Uterus (tissue), 4 donors: Measurements from ENCODE around the gene NOXO1. TPM values are rescaled to one million over a fixed set of nuclear protein-coding genes. Genes with fewer than 3 reads are reported as not detected.
"Not testable (repeated sequence)": the region's sequence is repeated elsewhere in the genome, so short reads cannot be mapped to it uniquely, and the experiment has no call there.

Experiments
- DNase-seq, 2 donors: peaks; one replicate each; pipeline ENCODE4 v3.0.0-alpha.2; 2019 to 2020
- H3K27ac ChIP-seq, 2 donors: fragments of 200-600 bp; sonication (generic); 1 replicate in 1 of 2; 2 replicates in 1 of 2; pipeline ENCODE4 v1.5.1; 2016 to 2018
- H3K27me3 ChIP-seq, 2 donors: fragments of 200-600 bp; sonication (generic); one replicate each; pipeline ENCODE4 v1.5.1; 2018 to 2019; ENCODE audit warnings: control low read depth in 1 of 2
- H3K36me3 ChIP-seq, 2 donors: fragments of 200-600 bp; sonication (generic); one replicate each; pipeline ENCODE4 v1.5.1; 2019; ENCODE audit warnings: control low read depth in 1 of 2
- H3K4me1 ChIP-seq, 2 donors: fragments of 200-600 bp; sonication (generic); one replicate each; pipeline ENCODE4 v1.5.1; 2018 to 2019; ENCODE audit warnings: control low read depth in 1 of 2
- H3K4me3 ChIP-seq, 2 donors: fragments of 200-600 bp; sonication (generic); 1 replicate in 1 of 2; 2 replicates in 1 of 2; pipeline ENCODE4 v1.5.1; 2018 to 2019; ENCODE audit warnings: mild to moderate bottlenecking in 1 of 2
- H3K9me3 ChIP-seq, 2 donors: fragments of 200-600 bp; sonication (generic); one replicate each; pipeline ENCODE4 v1.5.1; 2019; ENCODE audit warnings: control low read depth in 1 of 2
- CTCF ChIP-seq, 4 experiments: fragments of 200-600 bp in 2 of 4; fragments of 450-650 bp in 2 of 4; sonication (generic) in 2 of 4; IDR thresholded peaks; one replicate each; pipeline ENCODE4 v1.5.1; 2016 to 2019; ENCODE audit warnings: antibody characterized with exemption in 4 of 4, mild to moderate bottlenecking in 2 of 4, moderate library complexity in 1 of 4
- POLR2A ChIP-seq, 2 donors: fragments of 450-650 bp; IDR thresholded peaks; one replicate each; pipeline ENCODE4 v1.6.1; 2016; ENCODE audit warnings: antibody characterized with exemption in 2 of 2, mild to moderate bottlenecking in 1 of 2, moderate library complexity in 1 of 2
- intact Hi-C: fragments of 100-400 bp; cut with DNase I; formaldehyde crosslinking; loops from one replicate; pipeline ENCODE4 v1.15.1; 2023; ENCODE audit warnings: low total_unique reads
- total RNA-seq, 4 donors: library from RNA; depleted of rRNA in 3 of 4; stranded (reverse); fragments of >200 nt in 3 of 4; gene quantifications; one replicate each; pipeline versions ENCODE4 v1.1.0 to v1.2.4, GENCODE V29; 2014 to 2023
- donor health status: DM: yes; HTN: yes; CAD: no.

Gene NOXO1
- total RNA-seq, 4 donors from 2014 or later: 1.0 TPM; not detected in 3

GRCh38 chr16:1966460-1966859 is 14.8 kb downstream of the NOXO1 start, which contains the start of gene RNF151:
RNF151 (plus strand) TSS chr16:1966856; CDS start chr16:1966882, 26 bp downstream.
- intact Hi-C loops: no loop called here
- Histone ChIP-seq H3K27ac (peak within 1 kb of the TSS; percentile 80 to 95), H3K36me3 (no peaks in the 10 kb centered on the region), H3K4me1 (peaks cover 0 to 9% of the 10 kb centered on the region in 2 donors), H3K27me3 (no peaks in the 10 kb centered on the region), H3K9me3 (no peaks in the 10 kb centered on the region), H3K4me3 (peak within 1 kb of the TSS in 1 of 2 donors; percentile 81)
- no peak for TF ChIP-seq POLR2A (IDR thresholded peaks at IDR 0.05)
- no peak for TF ChIP-seq CTCF (IDR thresholded peaks at IDR 0.05)
- DNase-seq: no peak

- Histone ChIP-seq H3K27me3 (no peaks in the 10 kb centered on the region), H3K4me3 (peak overlapping the region; percentile 62 to 81), H3K27ac (peak overlapping the region; percentile 80 to 95), H3K4me1 (peaks cover 0 to 4% of the 10 kb centered on the region in 2 donors), H3K9me3 (no peaks in the 10 kb centered on the region), H3K36me3 (no peaks in the 10 kb centered on the region)
- no peak for DNase-seq
- intact Hi-C loops: no loop called here
- TF ChIP-seq CTCF (IDR thresholded peaks at IDR 0.05): no peak
- no peak for TF ChIP-seq POLR2A (IDR thresholded peaks at IDR 0.05)
These were observed 15.8 kb downstream of the NOXO1 start for GRCh38 chr16:1965396-1966001.

- Histone ChIP-seq H3K4me3 (peak within 1 kb of the TSS; percentile 62 to 81), H3K27me3 (no peaks in the 10 kb centered on the region), H3K36me3 (no peaks in the 10 kb centered on the region), H3K9me3 (no peaks in the 10 kb centered on the region), H3K27ac (peak within 1 kb of the TSS; percentile 80 to 95), H3K4me1 (peaks cover 0 to 4% of the 10 kb centered on the region in 2 donors)
- peak; percentile 72 to 96 for TF ChIP-seq POLR2A (IDR thresholded peaks at IDR 0.05)
- TF ChIP-seq CTCF (IDR thresholded peaks at IDR 0.05): peak in 1 of 4 experiments; percentile 5
- DNase-seq: peak; percentile 98 to 99
- intact Hi-C loops: no loop called here
These were observed 16.5 kb downstream of the NOXO1 start, which contains the start of gene RPS2 for GRCh38 chr16:1964506-1965395. RPS2 (minus strand) TSS chr16:1964826; CDS start chr16:1964625, 201 bp downstream.

GRCh38 chr16:1963806-1964505 is 17.3 kb downstream of the NOXO1 start:
- H3K36me3 ChIP-seq: no peaks in the 10 kb centered on the region
- no peaks in the 10 kb centered on the region for H3K9me3 ChIP-seq
- H3K27ac ChIP-seq: peak overlapping the region; percentile 80 to 95
- TF ChIP-seq POLR2A (IDR thresholded peaks at IDR 0.05) (no peak), CTCF (IDR thresholded peaks at IDR 0.05) (no peak)
- peaks cover 0 to 4% of the 10 kb centered on the region in 2 donors for H3K4me1 ChIP-seq
- H3K27me3 ChIP-seq: no peaks in the 10 kb centered on the region
- peak overlapping the region; percentile 62 to 81 for H3K4me3 ChIP-seq
- DNase-seq: no peak
- intact Hi-C loops: no loop called here

- H3K9me3 ChIP-seq, intact Hi-C loops, H3K4me3 ChIP-seq, DNase-seq, H3K27ac ChIP-seq, H3K27me3 ChIP-seq, H3K4me1 ChIP-seq, H3K36me3 ChIP-seq: not testable (repeated sequence)
These were observed 18.8 kb downstream of the NOXO1 start for GRCh38 chr16:1962161-1963153.
